ENCODE data around the gene OBSCN.

The OBSCN gene

GRCh38 chr1:228190778-228191177 lies 17.1 kb upstream of the OBSCN start:
- DNase-seq, result no peak

- DNase-seq, result no peak
Measured at GRCh38 chr1:228194436-228194835, 13.4 kb upstream of the OBSCN start.

GRCh38 chr1:228194921-228195812 lies 12.7 kb upstream of the OBSCN start:
- no peak for DNase-seq

- DNase-seq, result no peak
Measured at GRCh38 chr1:228197555-228198147, 10.2 kb upstream of the OBSCN start.

GRCh38 chr1:228198977-228199590 lies 8.8 kb upstream of the OBSCN start:
- no peak for DNase-seq

- DNase-seq, result no peak
Measured at GRCh38 chr1:228204958-228205357, 2.9 kb upstream of the OBSCN start.

GRCh38 chr1:228205526-228206436 lies 2.1 kb upstream of the OBSCN start:
- no peak for DNase-seq

GRCh38 chr1:228206582-228207351 lies 1.1 kb upstream of the OBSCN start:
- no peak for DNase-seq

GRCh38 chr1:228207381-228207810 lies 448 bp upstream of the OBSCN start:
- DNase-seq, result no peak

- DNase-seq, result no peak
Measured at GRCh38 chr1:228208831-228209551, 1.1 kb downstream of the OBSCN start.

GRCh38 chr1:228209657-228210056 lies 1.8 kb downstream of the OBSCN start:
- no peak for DNase-seq

GRCh38 chr1:228210076-228210651 lies 2.3 kb downstream of the OBSCN start:
- no peak for DNase-seq

GRCh38 chr1:228210712-228211530 lies 3.1 kb downstream of the OBSCN start:
- no peak for DNase-seq

GRCh38 chr1:228211531-228212414 lies 3.9 kb downstream of the OBSCN start:
- DNase-seq, result no peak

- no peak for DNase-seq
Measured at GRCh38 chr1:228212415-228212965, 4.6 kb downstream of the OBSCN start.

- DNase-seq, result peak; percentile 77 to 78
Measured at GRCh38 chr1:228212966-228213844, 5.4 kb downstream of the OBSCN start.
